HUDEP-2 (cell line): ENCODE data around the gene WDR82.
A peak's percentile ranks its signal among the peaks of the same experiment; 100 is the strongest.

Source experiments
- DNase-seq, 76 experiments: peaks; one replicate each; lab custom pipeline; 2025; ENCODE audit not compliant: unreplicated experiment in 76 of 76; lab: John Stamatoyannopoulos, UW

Gene WDR82

DNA sequence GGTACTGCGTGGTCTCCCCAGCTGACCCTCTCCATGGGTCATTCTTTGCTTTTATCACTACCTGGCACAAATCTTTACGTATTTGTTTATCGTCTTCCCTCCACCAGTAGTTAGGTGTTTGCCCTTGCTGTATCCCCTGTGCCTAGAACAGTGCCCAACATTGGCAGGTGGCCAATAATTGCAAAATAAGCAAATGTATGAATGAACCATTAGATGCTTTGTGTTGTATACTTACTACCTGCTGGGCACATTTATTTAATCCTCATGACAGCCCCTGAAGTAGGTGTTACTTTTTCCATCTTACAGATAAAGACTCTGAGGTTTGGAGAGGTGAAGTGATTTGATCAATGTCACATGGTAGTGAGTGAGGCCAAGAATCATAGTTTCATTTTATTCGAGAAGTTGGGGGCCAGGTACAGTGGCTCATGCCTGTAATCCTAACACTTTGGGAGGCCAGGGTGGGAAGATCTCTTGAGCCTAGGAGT is 37.5 kb downstream of the WDR82 start:
- no peak for DNase-seq

DNA sequence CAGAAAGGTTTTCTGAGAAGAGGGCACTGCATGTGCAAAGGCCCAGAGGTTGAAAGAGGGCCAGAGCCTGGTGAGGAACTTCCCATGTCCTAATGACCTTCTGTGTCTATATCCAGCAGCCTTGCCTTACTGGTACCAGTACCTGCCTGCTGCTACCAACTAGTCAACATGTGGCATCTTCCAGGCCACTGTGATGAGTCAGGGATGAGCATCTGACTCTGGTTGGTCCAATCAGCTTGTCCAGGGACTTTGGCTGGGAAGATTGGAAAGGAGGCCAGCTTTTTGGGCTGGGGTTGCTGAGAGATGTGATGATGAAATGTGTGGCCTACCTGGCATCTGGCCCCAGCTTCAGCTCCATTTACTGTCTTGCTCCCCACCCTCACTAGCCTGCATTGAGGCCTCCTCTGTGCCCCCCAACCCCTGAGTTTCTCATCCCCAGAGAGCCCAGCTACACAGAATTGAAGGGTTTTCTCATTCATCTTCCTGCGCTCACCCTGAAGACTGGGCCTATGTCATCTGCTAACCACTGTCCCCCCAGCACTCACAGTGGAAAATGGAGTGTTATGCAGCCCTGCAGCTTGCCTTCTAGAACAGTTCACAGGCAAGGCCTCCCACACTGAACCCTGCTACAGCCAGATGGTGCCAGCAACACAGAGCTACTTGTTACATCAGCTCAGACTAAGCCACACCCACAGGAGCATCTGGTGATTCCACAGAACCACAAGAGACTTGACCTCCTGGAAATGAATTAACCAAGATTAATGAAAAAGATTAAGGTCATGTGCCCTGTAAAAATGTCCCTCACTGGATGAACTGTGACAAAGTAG is 38.2 kb downstream of the WDR82 start:
- DNase-seq = peak in 74 of 76 experiments; percentile 8 to 90 (median 69)

DNA sequence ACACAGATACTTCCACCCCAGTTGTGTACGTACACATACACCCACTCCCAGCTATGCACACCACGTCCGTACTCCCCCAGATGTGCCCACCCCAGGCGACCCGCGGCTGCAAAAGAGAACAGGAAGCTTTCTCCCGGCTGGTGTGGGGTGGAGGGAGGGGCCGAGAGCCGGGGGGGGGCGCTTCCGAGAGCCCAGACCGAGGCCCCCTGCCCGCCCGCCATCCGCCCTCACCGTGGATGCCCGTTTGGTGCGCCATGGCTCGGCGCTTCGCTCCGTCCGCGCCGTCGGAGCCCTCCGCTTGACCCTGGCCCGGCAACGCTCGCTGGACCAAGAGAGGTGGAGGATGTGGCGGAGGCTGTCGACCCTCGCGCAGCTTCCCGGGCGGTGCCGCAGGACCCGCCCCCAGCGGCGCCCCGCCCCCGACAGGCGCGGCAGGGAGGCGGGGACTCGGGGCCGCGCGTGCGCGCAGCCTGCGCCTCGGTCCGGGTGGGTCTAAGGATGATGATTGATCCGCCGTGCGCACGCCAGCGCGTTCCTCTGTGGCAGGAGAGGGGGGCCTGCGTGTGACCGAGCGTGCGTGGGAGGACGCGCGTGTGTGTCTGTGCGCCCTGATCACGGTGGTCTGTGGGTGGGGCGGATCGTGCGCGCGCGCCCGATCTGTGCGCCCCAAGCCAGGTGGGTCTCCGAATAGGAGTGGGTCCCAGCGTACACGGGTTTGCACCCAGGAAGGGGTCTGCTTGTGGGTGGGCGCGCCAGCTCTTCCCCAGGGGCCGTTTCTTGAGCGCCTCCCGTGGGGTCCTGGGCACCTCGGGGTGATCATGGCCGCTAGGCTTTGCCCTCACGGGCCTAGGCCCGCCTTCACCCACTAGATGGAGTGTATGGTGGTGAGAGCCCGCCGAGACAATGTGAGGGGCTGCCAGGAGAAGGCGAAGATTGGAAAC is 39.4 kb downstream of the WDR82 start, which contains the start of gene TWF2:
TSS of gene TWF2 (minus strand) at position 398 of the 941 bp plus-strand sequence. CDS start at position 256, 142 bp downstream.
- peak in 68 of 76 experiments; percentile 6 to 73 (median 54) for DNase-seq

DNA sequence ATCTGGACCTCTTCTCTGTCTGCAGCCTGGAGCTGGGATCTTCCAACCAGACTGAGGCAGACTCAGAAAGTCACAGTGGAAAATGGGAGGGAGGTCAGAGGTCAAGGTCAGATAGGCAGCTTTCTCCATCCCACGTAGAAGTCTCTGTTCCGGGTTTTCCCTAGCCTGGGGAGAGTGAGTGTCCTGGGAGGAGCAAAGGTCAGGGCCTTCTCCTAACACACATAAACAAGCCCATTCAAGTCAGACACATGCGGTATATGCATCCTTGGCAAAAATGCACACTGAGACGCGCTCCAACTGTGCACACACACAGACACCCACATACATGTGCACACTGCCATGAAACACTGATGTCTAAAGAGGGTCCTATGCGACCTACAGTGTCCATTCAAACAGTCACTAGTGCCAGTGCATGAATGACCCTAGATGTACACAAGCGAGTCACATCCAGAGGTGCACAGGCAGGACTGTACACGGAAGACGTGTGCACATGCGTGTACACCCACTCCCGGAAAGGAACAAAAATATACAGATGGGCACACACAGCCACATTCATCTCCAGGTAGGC is 40.2 kb downstream of the WDR82 start:
- no peak for DNase-seq

DNA sequence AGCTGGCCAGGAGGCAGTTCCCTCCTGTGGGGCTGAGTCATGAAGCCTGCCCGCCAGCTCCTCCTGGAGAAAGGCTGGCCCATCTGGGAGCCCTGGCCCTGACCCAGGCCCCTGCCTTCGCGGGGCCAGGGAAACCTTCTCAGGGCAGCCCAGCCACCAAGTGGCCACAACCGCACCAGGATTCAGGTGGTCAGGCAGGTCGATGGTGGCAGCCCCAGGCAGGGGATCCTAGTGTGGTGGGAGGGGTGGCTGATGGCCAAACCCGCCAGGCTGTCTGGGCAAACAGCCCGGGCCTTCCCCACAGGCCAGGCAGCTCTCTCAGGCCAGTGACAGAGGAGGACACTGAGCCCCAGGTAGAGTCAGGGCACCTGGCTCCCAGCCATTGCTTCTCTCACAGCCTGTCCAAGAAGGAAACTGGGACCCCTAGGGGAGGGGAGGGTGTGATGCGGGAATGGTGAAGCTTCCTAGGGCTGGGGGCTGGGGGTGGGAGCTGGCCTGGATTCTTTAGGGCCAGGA is 40.7 kb downstream of the WDR82 start:
- peak in 29 of 76 experiments; percentile 8 to 63 (median 36) for DNase-seq

DNA sequence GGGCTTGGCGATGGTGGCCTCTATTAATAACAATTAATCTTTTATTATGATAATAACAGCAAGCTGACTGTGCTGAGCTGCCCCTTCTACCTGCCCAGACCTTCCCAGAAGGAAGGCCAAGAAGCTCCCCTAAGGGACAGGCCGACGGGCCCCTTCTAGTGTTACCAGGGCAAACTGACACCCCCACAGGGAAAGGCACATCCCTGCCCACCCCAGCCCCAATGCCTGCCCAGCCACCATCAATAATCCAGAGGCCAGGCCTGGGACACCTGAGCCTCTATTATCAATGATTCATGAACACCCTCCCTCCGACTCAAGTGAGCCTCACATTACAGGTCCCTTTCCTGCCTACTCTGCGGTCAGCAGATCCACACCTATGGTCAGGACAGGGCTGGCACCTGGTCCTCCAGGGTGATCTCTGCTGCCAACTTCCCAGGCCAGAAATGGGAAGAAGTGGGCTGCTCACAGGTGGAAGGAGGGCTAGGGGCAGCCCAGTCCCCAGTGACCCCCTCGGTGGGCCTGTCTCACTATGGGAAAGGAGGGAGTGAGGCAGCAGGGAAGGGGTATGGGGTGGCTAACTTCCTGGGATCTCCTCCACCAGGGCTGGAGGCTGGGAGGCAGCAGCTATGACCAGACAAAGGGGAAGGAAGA is 41.3 kb downstream of the WDR82 start:
- no peak for DNase-seq

DNA sequence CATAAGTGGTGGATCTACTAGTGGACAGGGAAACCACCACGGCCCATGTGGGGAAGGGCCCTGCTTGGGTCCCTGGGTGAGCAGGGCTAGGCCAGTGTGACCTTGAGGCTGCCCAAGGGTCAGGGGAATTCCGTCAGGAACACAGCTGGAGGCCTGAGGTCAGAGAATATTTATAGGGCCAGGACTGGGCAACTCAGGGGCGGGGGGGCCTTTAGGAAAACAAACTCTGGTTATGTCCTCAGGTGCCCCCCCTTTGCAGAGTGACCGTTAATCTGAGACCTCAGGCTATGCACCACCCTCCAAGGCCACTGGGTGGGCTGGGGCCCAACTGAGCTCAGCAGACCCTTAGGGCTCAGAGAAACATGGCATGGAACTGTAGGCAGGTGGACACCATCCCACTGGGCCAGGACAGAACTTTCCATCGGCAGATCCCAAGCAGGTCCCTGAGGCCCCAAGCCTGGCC is 42.0 kb downstream of the WDR82 start:
- DNase-seq = no peak

DNA sequence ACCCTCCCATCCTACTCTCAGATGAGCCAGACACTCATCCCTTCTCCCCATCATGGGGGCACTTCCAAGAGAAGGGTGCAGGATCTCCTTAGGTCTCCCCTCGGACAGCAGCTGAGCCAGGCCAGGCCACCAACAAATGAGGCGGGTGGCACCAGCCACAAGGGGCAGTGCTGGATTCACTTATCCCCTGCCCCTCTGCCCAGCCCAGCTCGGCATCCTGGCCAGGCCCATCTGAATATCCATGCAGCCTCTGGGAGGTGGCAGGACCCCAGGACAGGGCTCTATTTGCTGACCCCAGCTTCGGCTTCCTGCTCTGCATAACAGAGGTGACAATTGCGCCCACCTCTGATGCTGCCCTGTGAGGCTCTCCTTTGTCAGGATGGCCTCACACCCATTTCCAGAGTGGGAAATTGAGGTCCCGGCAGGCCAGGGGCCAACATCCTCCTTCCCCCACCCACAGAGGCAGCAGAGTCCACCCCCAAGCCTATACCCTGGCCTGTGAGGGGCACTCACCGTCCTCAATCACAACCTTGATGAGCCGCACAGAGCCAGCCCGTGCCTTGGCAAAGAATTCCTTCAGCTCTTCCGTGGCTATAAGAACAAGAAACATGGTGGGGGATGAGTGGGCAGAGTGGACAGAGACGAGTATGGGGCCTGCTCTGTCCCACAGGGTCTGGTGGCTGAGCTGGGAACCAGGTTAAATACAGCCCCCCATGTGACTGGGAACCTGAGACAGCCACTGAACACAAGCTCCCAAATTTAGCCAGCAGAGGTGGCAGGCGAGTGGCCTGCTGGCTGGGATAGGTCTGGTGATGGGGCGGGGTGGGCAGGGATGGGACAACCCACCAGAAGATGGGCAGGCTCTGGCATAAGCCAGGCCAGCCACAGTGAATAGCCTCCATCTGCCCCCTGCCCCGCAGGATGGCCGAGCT is 43.7 kb downstream of the WDR82 start:
- no peak for DNase-seq

DNA sequence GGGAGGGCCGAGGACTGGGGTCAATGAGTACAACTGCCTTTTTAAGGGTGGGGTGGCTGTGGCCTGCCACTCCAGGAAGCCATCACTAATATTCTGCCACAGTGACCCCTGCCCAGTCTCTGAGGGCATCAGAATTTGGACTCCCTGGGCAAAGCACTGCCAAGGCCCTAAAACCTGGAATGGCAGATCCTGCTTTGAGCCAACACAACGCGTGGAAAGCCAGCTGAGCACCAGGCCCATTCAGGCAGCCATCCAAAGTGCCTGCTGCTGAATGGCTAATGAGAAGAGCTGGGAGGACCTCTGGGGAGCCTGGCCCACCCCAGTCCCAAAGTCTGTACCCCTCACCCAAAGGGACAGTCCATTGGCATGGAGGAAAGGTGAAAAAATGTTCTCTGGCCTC is 44.5 kb downstream of the WDR82 start:
- DNase-seq = no peak

DNA sequence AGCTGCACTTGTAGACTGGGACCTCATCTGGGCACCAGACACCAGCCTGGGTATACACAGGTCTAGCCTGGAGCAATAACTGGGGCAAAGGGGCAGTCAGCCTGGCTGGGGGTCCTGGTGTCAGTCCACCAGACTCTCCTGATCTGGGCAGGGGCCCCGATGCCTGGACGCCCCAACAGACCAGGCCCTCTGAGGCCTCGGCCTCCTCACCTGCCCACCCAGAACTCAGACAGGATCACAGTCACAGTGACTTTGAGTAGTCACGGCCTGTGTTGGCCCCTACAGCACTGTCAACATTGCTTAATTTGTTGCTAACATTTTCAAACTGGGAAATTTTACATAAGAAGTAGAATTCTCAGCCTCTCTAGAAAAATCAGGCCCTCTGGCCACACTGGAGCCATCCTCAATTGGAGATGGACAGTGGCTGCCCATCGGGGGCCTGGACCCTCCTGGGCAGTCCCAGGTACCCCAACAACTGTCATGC is 45.3 kb downstream of the WDR82 start:
- no peak for DNase-seq

DNA sequence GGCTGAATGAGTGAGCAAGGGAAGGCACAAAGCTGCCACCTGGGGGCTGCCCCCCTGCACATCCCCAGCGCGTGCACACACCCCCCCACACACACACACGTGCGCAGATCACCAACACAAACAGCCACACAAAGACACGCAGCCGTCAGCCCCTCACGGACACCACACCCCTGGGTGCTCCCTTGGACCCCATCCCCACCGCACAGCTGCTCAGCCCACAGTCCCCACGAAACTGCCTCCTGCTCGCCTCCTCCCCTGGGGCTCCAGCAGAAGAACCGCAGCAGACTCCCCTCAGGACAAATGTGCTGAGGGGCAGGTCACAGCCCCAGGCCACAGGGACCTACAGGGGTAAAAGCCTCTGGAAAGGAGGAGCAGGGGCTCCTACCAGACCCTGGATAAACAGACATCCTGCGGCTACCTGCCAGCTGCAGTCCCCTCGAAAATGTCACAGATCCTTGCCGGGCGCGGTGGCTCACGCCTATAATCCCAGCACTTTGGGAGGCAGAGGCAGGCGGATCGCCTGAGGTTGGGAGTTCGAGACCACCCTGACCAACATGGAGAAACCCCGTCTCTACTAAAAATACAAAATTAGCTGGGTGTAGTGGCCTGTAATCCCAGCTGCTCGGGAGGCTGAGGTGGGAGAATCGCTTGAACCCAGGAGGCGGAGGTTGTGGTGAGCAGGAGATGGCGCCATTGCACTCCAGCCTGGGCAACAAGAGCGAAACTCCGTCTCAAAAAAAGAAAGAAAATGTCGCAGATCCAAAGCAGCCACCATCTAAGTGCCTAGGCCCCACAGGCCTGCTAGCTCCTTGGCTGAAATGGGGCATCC is 46.0 kb downstream of the WDR82 start:
- DNase-seq = peak in 1 of 76 experiments; percentile 18

DNA sequence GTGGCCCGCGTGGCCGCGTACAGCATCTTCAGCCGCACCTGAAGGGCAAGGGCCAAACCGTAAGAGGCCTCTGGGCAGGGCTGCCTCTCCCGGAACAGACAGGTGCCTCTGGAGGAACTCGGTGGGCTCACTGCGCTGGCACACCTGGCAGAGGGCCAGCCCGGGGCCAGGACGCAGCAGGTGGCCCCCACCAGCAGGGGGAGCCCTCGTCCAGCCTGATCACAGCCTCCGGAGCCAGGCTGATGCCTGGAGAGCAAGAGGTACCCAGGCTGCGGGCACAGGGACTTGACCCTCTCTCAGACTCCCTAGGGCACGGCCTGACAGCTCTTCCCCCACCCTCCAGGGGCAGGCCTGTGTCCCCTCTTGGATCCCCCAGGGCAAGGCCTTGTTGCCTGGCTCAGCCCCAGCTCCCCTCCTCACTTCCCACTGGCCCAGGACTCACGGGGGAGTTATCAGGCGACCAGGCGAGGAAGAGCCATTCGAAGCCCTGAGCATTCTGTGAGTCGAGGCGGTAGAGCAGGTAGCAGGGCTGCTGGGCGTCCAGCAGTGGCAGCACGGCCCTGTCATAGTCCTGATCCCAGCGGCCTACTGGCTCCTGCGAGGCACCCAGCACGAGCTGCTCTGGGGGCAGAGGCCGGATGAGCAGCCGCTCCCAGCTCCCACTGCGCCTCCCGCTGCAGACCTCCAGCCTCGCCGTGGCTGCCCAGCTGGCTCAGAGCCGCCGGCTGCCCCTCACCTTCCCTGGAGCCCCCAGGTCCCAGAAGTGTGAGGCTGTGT is 46.8 kb downstream of the WDR82 start:
- peak in 69 of 76 experiments; percentile 18 to 88 (median 71) for DNase-seq

DNA sequence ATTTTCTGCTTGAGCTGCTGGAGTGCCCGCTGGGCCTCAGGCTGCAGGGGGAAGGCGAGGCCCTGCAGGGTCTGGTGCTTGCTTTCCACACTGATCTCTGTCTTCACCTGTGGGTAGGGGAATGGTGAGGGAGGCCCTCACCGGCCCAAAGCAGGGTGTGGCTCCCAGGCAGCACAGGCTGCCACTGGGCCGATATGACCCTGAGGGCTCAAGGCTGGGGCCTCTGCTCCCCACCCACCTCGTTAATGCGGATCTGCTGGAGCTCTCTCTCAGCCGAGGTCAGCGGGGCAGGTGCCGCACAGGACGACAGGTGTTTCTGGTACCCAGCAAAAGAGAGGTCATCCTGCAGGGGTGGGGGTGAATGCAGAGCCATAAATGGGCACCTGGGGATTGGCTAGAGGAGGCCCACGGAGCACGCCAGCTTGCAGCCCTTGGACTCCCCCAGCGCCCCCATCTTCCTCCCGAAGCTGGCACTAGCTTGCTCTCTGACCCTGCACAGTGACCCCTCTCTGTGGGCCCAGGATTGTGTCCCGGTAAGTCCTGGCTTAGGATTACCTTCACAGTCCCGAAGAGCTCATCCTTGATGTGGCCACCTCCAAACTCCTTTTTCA is 47.5 kb downstream of the WDR82 start:
- DNase-seq = no peak

DNA sequence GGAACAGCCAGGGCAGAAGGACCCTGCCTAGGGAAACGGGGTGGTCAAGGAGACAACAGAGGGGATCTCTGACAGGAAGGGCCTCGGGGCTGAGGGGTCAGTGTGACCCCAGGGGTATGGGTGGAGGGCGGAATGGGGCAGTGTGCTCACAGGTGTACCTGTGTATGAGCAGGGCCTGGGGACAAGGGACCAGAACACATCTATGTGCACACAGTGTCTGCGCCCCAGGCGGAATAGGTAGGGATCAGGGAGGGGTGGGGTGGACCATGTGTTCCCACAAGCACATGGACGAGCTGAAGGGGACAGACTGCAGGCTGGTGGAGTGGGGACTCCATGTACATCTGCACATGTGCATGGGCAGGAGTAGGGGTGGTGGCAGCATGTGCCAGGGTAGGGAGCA is 48.0 kb downstream of the WDR82 start:
- no peak for DNase-seq

DNA sequence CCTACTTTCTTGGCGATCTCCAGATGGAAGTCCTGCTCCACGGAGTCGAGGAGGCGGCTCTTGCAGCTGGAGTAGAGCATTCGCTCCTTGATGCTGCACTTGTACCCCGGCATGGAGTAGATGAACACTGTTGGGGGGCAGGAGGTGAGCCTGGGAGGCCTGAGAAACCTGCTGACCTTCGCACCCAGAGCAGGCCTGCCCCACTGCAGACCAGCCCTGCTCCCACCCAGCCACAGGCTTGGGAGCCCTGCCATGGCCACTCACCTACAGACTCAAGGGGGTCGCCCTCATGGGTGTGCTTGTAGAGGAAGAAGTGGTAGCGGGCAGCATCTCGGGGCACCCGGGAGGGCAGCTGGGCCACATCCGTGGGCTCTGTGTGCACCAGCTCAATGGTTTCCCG is 48.8 kb downstream of the WDR82 start:
- DNase-seq = no peak

DNA sequence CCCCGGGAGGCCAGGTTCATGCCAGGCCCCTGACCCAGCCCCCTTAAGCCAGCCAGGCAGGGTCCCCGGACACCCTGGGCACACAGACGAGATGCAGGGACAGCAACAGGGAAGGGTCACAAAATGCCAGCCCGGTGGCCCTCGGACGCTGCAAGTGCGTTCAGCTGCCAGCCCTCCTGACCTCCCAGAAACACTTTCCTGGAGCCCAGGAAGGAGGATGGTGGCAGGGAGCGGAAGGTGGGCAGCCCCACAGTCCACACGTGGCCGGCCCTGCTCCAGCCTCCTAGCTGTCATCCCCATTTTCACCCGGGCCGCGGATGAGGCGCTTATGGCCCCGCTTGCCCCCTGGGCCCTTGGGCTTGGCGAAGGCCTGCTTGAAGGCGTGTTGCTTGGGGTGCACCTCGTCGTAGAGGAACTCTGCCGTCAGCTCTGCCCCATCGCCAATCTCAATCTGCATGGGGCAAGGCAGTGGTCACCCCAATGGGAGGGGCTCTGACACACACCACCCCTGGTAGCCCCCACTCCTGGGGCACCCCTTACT is 49.6 kb downstream of the WDR82 start:
- no peak for DNase-seq

DNA sequence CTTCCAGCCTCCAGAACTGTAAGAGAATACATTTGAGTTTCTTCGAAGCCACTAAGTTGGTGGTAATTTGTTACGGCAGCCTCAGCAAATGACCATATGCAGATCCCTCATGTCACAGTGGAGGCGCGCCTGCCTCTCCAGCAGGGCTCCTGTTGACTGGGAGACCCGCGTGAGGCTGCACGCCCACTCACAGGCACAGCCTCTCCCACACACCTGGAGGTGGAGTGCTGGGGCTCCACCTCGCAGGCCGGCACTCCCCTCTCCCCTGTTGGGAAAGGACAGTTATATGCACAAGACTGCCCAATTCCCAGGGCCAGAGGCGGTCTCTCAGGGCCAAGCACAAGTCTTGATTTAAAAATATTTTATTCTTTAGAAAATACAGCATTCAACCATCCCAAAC is 50.2 kb downstream of the WDR82 start:
- no peak for DNase-seq
